ENCODE data around the gene PRKD2. TPM values are rescaled to one million over a fixed set of nuclear protein-coding genes. Genes with fewer than 3 reads are reported as not detected.
"Not testable (repeated sequence)": the region's sequence is repeated elsewhere in the genome, so short reads cannot be mapped to it uniquely, and the experiment has no call there.

The PRKD2 gene
- total RNA-seq, 1 experiment from 2014 or later: 29.4 TPM

DNA sequence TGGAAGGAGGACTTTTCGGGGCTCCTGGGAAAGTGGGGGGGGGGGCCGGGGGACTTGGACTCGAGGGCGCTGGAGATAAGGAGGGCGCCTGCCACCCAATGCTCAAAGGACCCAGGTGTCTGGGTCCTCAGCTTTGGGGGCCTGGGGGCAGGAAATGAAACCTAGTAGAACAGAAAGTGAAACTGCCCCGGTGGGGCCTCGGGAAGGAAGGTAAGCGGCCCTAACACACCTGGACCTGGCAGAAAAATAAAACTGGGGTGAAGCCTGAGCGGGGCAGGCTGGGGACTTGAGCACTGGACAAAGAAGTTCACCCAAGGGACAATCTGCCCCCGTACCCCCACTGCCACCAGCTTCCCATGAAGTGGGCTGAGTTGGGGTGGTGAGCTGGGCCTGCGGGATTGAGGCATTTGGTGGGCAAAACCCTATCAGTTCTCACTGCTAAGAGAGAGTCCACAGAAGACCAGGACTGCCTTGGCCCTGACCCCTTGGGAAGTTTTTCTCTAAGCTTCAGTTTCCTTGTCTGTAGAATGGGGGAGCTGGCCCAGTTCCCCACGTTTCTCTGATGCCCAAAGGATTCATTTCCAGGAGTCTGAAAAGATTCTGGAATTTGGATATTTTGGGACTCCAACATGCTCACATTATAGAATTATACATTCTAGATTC lies 2.3 kb downstream of the PRKD2 start:
- no peak for DNase-seq
- Histone ChIP-seq H3K36me3 (replicated peaks; ENCODE audit: control insufficient read depth, insufficient read depth, low read length) (peaks cover 3% of the 10 kb centered on the region), H3K27me3 (ENCODE audit: control insufficient read depth, insufficient read depth, low read length) (no peaks in the 10 kb centered on the region), H3K4me3 (ENCODE audit: insufficient read depth, low read depth, low read length) (peak overlapping the region; percentile 53)

DNA sequence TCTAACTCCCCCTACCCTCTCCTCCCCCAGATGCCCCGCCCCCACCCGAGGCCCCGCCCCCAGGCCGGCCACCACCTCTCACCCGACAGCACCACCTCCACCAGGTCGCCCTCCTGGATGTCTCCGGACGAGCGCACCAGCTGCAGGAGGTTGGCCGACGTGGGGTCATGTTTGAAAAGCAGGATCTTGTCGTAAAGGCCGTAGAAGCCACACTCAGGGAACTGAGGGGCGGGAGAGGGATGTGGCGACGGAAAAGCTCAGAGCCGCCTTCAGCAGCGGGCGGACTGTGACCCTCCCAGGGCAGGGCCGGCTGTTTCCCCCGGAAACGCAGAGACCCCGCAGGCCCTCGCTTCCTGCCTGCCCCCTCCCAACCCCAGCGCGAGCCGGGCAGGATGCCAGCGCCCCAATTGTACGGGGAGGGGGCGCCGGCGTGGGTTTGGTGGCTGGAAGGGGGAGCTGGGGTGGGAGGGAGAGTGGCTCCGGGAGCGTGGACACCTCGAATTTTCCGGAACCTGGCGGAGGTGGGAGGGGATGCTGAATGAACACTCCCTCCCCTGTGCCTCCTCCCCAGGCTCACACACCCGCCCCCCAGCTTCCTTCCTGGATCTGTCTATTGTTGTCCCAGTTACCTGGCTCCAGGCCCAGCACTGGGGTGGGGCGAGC lies 3.0 kb downstream of the PRKD2 start:
- H3K27me3 ChIP-seq (ENCODE audit: control insufficient read depth, insufficient read depth, low read length): no peaks in the 10 kb centered on the region
- DNase-seq: peak; percentile 99
- H3K36me3 ChIP-seq (replicated peaks; ENCODE audit: control insufficient read depth, insufficient read depth, low read length): peaks cover 6% of the 10 kb centered on the region
- H3K4me3 ChIP-seq (ENCODE audit: insufficient read depth, low read depth, low read length): peak overlapping the region; percentile 53

DNA sequence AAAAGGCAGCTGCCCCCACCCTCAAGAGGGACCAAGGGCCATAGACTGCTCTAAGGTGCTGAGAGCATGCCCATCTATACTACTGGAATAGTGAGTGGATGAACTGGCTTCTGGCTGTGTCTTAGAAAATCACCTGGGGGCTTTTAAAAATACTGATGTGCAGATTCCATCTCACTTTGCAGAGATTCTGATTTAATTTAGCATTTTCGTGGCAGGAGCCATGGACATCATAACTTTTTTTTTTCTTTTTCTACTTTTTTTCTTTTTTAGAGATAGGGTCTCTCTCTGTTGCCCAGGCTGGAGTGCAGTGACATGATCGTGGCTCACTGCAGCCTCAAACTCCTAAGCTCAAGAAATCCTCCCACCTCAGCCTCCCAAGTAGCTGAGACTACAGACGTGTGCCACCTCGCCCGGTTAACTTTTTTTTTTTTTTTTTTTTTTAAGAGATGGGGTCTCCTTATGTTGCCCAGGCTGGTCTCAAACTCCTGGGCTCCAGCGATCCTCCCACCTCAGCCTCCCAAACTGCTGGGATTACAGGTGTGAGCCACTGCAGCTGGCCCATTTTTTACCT lies 4.1 kb downstream of the PRKD2 start:
- not testable (repeated sequence) for H3K27me3 ChIP-seq (ENCODE audit: control insufficient read depth, insufficient read depth, low read length); H3K4me3 ChIP-seq (ENCODE audit: insufficient read depth, low read depth, low read length); H3K36me3 ChIP-seq (replicated peaks; ENCODE audit: control insufficient read depth, insufficient read depth, low read length)
- DNase-seq: peak; percentile 11

DNA sequence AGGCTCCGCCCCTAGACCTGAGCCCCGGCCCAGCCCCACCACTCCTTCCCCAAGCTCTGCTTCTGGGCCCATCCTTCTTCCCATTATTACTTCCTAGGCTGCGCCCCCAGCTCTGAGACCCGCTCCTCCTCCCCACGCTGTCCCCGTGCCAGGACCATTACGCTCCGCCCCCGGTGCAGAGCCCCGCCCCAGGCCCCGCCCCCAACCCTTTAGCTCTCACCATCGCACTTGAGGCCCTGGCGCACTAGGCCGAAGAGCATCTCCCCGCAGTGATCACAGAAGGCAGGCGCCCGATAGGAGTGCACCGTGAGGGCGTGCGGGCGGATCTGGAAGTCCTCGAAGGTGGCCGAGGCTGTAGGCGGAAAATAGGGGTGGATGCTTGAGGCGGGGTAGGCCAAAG lies 6.2 kb downstream of the PRKD2 start:
- Histone ChIP-seq H3K36me3 (replicated peaks; ENCODE audit: control insufficient read depth, insufficient read depth, low read length) (peaks cover 15% of the 10 kb centered on the region), H3K27me3 (ENCODE audit: control insufficient read depth, insufficient read depth, low read length) (no peaks in the 10 kb centered on the region), H3K4me3 (ENCODE audit: insufficient read depth, low read depth, low read length) (no peak overlapping the region)
- peak; percentile 96 for DNase-seq

DNA sequence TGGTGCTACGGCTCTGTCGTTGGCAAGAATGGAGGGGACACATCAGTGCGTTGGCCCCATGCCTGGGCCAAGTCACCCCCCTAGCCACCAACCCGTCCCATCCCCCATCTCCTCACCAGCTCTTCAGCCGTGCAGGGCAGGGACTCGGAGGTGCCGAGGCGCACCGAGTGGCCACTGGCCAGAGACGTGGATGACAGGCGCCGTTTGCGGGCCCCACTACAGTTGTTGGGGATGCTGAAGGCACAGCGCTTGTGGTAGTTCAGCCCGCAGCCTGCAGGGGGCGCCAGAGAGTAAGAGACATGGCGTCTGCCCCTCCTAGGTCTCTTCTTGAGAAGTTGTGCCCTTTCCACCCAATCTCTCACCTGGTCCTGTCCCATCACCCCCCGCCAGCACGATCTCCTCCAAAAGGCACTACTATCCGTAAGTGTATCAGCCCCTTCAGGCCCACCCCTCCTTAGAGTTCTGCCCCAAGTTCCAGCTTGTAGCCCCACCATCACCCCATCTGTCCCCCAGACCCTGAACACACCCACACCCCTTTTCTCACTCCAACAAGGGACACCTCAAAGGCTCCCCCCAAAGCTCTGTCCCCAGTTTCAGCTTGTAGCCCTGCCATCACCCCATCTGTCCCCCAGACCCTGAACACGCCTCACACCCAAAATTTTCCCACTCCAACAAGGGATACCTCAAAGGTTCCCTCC lies 12.4 kb downstream of the PRKD2 start:
- peak; percentile 93 for DNase-seq
- Histone ChIP-seq H3K36me3 (replicated peaks; ENCODE audit: control insufficient read depth, insufficient read depth, low read length) (peaks cover 34% of the 10 kb centered on the region), H3K4me3 (ENCODE audit: insufficient read depth, low read depth, low read length) (no peak overlapping the region)

DNA sequence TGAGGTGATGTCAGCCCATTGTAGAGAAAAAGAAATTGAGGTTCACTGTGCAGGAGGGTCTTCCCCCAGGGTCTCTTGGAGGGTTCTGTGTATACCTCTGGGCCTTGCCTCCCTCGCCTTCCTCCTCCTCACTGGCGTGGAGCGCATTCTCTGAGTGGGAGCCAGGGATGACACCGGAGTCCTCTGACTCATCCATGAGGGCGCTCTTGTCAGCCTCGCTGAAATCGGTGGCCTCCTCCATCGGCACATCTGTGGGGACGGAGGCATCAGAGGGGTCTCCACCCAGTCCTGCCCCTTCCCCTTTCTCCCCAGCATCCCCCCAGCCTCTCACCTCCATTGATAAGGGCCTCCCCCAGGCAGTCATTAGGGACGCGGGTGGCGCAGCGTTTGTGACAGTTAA lies 16.2 kb downstream of the PRKD2 start:
- Histone ChIP-seq H3K4me3 (ENCODE audit: insufficient read depth, low read depth, low read length) (no peak overlapping the region), H3K36me3 (replicated peaks; ENCODE audit: control insufficient read depth, insufficient read depth, low read length) (peaks cover 37% of the 10 kb centered on the region), H3K27me3 (ENCODE audit: control insufficient read depth, insufficient read depth, low read length) (no peaks in the 10 kb centered on the region)
- no peak for DNase-seq

More for the DNA sequence above, 12.4 kb downstream of the PRKD2 start:
- H3K27me3 ChIP-seq (ENCODE audit: control insufficient read depth, insufficient read depth, low read length): no peaks in the 10 kb centered on the region

DNA sequence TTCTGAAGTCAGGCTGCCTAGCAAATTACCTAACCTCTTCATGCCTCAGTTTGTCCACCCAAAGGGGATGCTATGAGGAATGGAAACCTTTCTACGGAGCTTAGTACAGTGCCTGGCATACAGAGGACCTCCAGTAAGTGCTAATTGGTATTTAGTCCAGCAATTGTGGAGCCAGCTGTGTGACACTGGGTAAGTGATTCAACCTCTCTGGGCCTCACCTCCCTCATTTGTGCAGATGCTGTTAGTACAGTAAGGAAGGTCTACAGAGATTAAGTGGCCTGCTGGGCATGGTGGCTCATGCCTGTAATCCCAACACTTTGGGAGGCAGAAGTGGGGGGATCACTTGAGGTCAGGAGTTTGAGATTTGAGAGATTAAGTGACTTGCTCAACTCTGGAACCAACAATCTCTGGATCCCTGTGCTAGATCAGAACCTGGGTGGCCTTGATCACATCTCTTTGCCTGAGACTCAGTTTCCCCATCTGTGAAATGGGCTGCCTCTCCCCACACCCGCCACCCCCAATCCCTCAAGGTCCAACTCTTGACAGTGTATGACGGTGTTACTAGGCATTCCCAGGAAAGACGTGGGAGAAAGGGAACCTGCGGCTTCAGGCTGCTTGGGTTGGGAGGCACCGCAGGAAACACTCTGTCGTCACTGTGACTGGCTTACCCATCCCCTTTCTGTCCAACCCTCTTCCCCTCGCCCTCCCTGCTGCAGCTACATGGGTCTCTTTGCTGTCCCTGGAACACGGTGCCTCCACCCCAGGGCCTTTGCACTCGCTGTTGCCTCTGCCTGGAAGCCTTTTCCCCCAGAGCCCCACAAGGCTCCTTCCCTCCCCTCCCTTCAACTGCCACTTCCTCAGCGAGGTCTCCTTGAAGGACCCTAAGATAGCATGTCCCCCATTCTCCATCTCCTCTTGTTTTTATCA lies 18.3 kb downstream of the PRKD2 start:
- DNase-seq: no peak
- no peak overlapping the region for H3K4me3 ChIP-seq (ENCODE audit: insufficient read depth, low read depth, low read length)
- H3K36me3 ChIP-seq (replicated peaks; ENCODE audit: control insufficient read depth, insufficient read depth, low read length): peaks cover 44% of the 10 kb centered on the region
- H3K27me3 ChIP-seq (ENCODE audit: control insufficient read depth, insufficient read depth, low read length): no peaks in the 10 kb centered on the region

DNA sequence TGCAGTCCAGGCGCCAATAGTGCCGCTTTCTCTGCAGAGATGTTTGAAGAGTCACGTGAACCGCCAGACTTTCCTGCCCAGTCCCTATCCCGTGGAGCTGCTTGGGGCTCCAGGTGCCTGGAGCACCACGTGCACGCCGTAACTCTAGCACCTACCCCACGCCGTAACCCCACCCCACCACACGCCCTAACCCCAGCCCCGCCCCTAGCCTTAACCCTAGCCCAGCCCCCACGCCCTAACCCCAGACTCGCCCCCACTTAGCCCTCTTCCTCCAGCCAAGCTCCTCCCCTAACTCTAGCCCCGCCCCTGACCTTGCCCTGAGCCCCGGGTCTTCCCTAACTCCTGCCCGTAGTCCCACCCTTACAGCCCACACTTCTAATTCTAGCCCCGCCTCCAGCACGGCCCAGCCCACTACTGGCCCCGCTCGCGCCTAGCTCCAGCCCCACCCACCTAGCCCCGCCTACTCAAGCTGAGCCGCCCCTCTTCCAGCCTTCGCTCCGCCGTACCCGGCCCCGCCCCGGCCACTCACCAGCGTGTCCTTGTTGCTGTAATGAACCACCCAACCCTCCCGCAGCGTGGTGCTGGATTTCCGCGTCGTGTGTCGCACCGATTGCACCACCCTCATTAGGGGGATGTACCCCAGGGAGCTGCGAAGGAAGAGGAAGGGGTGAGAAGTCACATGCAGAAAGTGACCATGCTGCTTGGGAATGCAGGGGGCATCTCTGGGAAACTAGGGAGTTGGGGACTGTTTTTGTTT lies 19.5 kb downstream of the PRKD2 start:
- DNase-seq: peak; percentile 100
- Histone ChIP-seq H3K36me3 (replicated peaks; ENCODE audit: control insufficient read depth, insufficient read depth, low read length) (peaks cover 54% of the 10 kb centered on the region), H3K4me3 (ENCODE audit: insufficient read depth, low read depth, low read length) (peak overlapping the region; percentile 24), H3K27me3 (ENCODE audit: control insufficient read depth, insufficient read depth, low read length) (no peaks in the 10 kb centered on the region)

DNA sequence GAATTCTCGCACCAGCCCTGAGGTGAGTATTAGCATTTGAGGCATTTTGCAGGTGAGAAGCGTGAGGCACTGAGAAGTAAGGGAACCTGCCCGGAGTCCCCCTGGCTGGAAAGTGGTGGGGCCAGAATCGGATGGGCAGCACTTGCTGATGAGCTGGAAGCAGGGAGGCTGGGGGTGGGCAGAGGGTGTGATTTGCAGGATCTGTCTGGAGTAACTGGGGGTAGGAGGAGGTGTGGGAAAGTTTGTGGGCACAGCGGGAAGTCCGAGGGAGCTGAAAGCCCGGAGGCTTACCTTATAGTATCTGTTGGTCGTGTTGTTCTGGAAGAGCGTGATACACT lies 20.1 kb downstream of the PRKD2 start:
- Histone ChIP-seq H3K36me3 (replicated peaks; ENCODE audit: control insufficient read depth, insufficient read depth, low read length) (peaks cover 56% of the 10 kb centered on the region), H3K4me3 (ENCODE audit: insufficient read depth, low read depth, low read length) (no peak overlapping the region; the same call in 1 of the 2 replicates), H3K27me3 (ENCODE audit: control insufficient read depth, insufficient read depth, low read length) (no peaks in the 10 kb centered on the region)
- no peak for DNase-seq

DNA sequence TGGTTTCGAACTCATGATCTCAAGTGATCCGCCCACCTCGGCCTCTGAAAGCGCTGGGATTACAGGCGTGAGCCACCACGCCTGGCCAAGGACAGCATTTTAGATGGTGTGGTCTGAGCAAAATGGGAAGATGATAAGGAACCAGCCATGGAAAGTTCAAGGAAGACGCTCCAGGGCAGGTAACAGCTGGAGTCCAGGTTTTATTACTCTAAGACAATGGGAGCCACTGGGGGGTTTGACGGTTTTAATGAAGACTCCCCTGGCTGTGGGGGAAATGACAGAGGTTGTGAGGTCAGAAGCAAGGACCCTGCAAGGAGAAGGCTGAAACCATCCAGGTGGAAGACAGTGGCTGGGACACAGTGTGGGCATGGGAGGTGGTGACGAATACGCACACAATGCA lies 20.9 kb downstream of the PRKD2 start:
- Histone ChIP-seq H3K4me3 (ENCODE audit: insufficient read depth, low read depth, low read length) (no peak overlapping the region), H3K36me3 (replicated peaks; ENCODE audit: control insufficient read depth, insufficient read depth, low read length) (peaks cover 62% of the 10 kb centered on the region)
- DNase-seq: no peak

DNA sequence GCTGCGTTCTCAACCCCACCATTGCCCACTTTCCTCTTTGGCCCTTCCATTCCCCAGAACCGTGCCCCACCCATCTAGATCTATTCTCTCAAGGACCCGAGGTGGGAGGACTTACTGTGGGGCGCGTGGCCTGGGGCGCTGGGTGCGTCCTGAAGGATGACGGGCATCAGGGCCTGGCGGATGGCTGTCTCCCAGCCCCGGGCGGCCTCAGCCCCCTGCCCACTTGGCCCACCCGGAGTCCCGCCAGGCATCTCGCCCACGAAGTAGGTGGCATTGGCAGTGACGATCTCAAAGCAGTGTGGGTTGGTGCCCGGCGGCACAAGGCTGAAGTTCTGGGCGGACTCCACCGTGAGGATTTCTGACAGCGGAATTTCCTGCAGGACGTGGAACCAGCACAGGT lies 23.2 kb downstream of the PRKD2 start:
- DNase-seq: no peak
- Histone ChIP-seq H3K4me3 (ENCODE audit: insufficient read depth, low read depth, low read length) (no peak overlapping the region), H3K36me3 (replicated peaks; ENCODE audit: control insufficient read depth, insufficient read depth, low read length) (peaks cover 54% of the 10 kb centered on the region), H3K27me3 (ENCODE audit: control insufficient read depth, insufficient read depth, low read length) (no peaks in the 10 kb centered on the region)

More for the DNA sequence above, 20.9 kb downstream of the PRKD2 start:
- no peaks in the 10 kb centered on the region for H3K27me3 ChIP-seq (ENCODE audit: control insufficient read depth, insufficient read depth, low read length)

DNA sequence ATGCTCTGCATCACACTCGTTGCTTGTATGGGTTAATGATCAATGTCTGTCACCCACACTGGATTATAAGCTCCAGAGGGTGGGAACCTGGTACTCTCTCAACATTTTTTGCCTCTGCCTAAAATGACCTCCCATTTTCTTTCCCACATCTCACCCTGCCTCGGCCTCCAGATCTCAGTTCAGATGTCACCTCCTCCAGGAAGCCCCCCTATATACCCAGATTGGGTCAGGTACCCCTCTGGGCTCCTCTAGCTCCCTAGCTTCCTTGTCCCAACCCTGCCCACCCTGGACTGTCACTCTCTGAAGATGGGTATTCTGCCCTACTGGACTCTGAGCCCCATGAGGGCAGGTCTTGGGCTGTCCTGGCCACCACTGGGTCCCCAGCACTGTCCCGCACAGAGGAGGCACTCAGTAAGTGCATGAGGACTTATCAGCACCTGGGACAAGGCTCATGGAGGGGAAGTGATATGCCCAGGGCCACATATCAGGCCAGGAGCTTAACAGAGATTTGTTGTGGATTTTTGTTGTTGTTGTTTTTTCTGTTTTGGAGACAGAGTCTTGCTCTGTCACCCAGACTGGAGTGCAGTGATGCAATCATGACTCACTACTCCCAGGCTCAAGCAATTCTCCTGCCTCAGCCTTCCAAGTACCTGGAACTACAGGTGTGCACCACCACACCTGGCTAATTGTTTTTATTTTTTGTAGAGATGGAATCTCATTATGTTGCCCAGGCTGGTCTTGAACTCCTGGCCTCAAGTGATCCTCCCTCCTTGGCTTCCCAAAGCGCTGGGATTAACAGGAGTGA lies 23.8 kb downstream of the PRKD2 start:
- Histone ChIP-seq H3K4me3 (ENCODE audit: insufficient read depth, low read depth, low read length) (no peak overlapping the region), H3K27me3 (ENCODE audit: control insufficient read depth, insufficient read depth, low read length) (no peaks in the 10 kb centered on the region), H3K36me3 (replicated peaks; ENCODE audit: control insufficient read depth, insufficient read depth, low read length) (peaks cover 49% of the 10 kb centered on the region)
- DNase-seq: no peak

DNA sequence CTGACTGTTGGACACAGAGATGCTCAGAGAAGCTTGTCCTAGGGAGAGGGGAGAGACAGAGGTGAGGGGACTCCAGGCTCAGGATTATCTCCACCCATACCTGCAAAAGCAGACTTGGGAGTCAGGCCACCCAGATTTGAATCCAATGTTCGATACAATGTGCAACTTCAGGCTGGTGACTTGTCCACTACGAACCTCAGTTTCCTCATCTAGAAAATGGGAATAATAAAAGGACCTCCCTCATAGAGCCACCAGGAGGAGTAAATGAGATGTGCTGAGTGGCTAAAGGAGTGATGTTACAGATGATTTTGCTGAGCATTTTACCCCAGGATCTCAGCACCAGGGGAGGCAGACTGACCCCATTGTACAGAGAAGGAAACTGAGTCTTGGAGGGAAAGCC lies 25.0 kb downstream of the PRKD2 start:
- Histone ChIP-seq H3K36me3 (replicated peaks; ENCODE audit: control insufficient read depth, insufficient read depth, low read length) (peaks cover 56% of the 10 kb centered on the region), H3K27me3 (ENCODE audit: control insufficient read depth, insufficient read depth, low read length) (no peaks in the 10 kb centered on the region), H3K4me3 (ENCODE audit: insufficient read depth, low read depth, low read length) (no peak overlapping the region)
- no peak for DNase-seq
